Calu3 (cell line): ENCODE results near the gene JPH2. TPM values are rescaled to one million over a fixed set of nuclear protein-coding genes. Genes with fewer than 3 reads are reported as not detected.

Source experiments
- BruUV-seq: library from RNA; stranded (reverse); fragments of 400-500 nt; replicated peaks from 2 replicates; lab custom pipeline; 2021; lab: Mats Ljungman, UMichigan
- CTCF ChIA-PET: fragments of 300-600 bp; sonication (Branson Sonifier 250); formaldehyde crosslinking; loops from one replicate; lab custom pipeline; 2022; ENCODE audit warnings: antibody characterized with exemption; lab: Charles Lee
- DNase-seq: peaks from one replicate; pipeline ENCODE4 v3.0.0; 2022
- H3K27ac Mint-ChIP-seq: one replicate; pipeline ENCODE4 v1.8.0; 2022; ENCODE audit warnings: mixed read lengths; ENCODE audit not compliant: unreplicated experiment
- H3K27me3 Mint-ChIP-seq: one replicate; pipeline ENCODE4 v1.8.0; 2022; ENCODE audit warnings: mixed read lengths; ENCODE audit not compliant: unreplicated experiment
- H3K36me3 Mint-ChIP-seq: one replicate; pipeline ENCODE4 v1.8.0; 2022; ENCODE audit warnings: mild to moderate bottlenecking, moderate library complexity, mixed read lengths; ENCODE audit not compliant: insufficient read depth, unreplicated experiment
- H3K4me1 Mint-ChIP-seq: one replicate; pipeline ENCODE4 v1.8.0; 2022; ENCODE audit warnings: mild to moderate bottlenecking, low read depth, mixed read lengths; ENCODE audit not compliant: unreplicated experiment
- H3K4me3 Mint-ChIP-seq: one replicate; pipeline ENCODE4 v1.8.0; 2022; ENCODE audit warnings: mild to moderate bottlenecking, low read depth, moderate library complexity, mixed read lengths; ENCODE audit not compliant: unreplicated experiment
- H3K9me3 Mint-ChIP-seq: one replicate; pipeline ENCODE4 v1.8.0; 2022; ENCODE audit warnings: low read depth, mixed read lengths; ENCODE audit not compliant: unreplicated experiment
- CTCF ChIP-seq: fragments of 200-600 bp; IDR thresholded peaks from one replicate; pipeline ENCODE4 v1.8.0; 2022; ENCODE audit warnings: antibody characterized with exemption; ENCODE audit not compliant: unreplicated experiment
- intact Hi-C: fragments of 100-400 bp; cut with micrococcal nuclease; formaldehyde crosslinking; loops from one replicate; pipeline ENCODE4 v1.10.0; 2022; ENCODE audit not compliant: unreplicated experiment
- total RNA-seq: library from RNA; stranded (reverse); gene quantifications from 2 replicates; pipeline ENCODE4 v1.2.3, GENCODE V29; 2022

The JPH2 gene
- total RNA-seq, 1 experiment from 2014 or later = 0.50 TPM

- intact Hi-C loops = no loop called here
- Mint-ChIP-seq H3K9me3 (no peaks in the 10 kb centered on the region), H3K4me3 (no peak overlapping the region), H3K27ac (no peak overlapping the region), H3K27me3 (no peaks in the 10 kb centered on the region), H3K4me1 (no peaks in the 10 kb centered on the region), H3K36me3 (peaks cover 5% of the 10 kb centered on the region)
- CTCF ChIA-PET = interaction anchor here (0.6 kb wide), 1 partner anchor 111 kb away, joined by 3 read pairs; no protein-coding TSS in a partner anchor
- no peak for DNase-seq
- no peak for TF ChIP-seq CTCF
- BruUV-seq = no TSS peak
Observed at GRCh38 chr20:44224637-44225036, 37.6 kb upstream of the JPH2 start.

- TF ChIP-seq CTCF = no peak
- Mint-ChIP-seq H3K4me1 (no peaks in the 10 kb centered on the region), H3K27me3 (no peaks in the 10 kb centered on the region), H3K9me3 (no peaks in the 10 kb centered on the region), H3K27ac (no peak overlapping the region), H3K4me3 (no peak overlapping the region), H3K36me3 (peaks cover 5% of the 10 kb centered on the region)
- CTCF ChIA-PET = interaction anchor here (0.5 to 0.7 kb wide), 2 partner anchors 204 to 605 kb away, joined by 3 to 4 read pairs; no protein-coding TSS in a partner anchor
- no peak for DNase-seq
- intact Hi-C loops = no loop called here
- no TSS peak for BruUV-seq
Observed at GRCh38 chr20:44223721-44224120, 36.7 kb upstream of the JPH2 start.

GRCh38 chr20:44222633-44223368 lies 35.8 kb upstream of the JPH2 start:
- intact Hi-C loops = no loop called here
- no peak for TF ChIP-seq CTCF
- no peak for DNase-seq
- no TSS peak for BruUV-seq
- CTCF ChIA-PET = interaction anchor here (0.5 kb wide), 1 partner anchor 605 kb away, joined by 3 read pairs; no protein-coding TSS in a partner anchor
- Mint-ChIP-seq H3K9me3 (no peaks in the 10 kb centered on the region), H3K27me3 (no peaks in the 10 kb centered on the region), H3K4me1 (peaks cover under 1% of the 10 kb centered on the region), H3K4me3 (no peak overlapping the region), H3K36me3 (no peaks in the 10 kb centered on the region), H3K27ac (no peak overlapping the region)

- intact Hi-C loops = no loop called here
- CTCF ChIA-PET = no interaction called here
- BruUV-seq = no TSS peak
- Mint-ChIP-seq H3K27me3 (no peaks in the 10 kb centered on the region), H3K4me1 (peaks cover 8% of the 10 kb centered on the region), H3K36me3 (peaks cover 4% of the 10 kb centered on the region), H3K9me3 (no peaks in the 10 kb centered on the region), H3K4me3 (no peak overlapping the region), H3K27ac (no peak overlapping the region)
- TF ChIP-seq CTCF = no peak
- DNase-seq = no peak
Observed at GRCh38 chr20:44222027-44222426, 35.0 kb upstream of the JPH2 start.
